Stomach (tissue), 9 donors: ENCODE measurements around the gene DYRK2. TPM values are rescaled to one million over a fixed set of nuclear protein-coding genes. Genes with fewer than 3 reads are reported as not detected.

Source experiments
- DNase-seq, 2 donors: peaks; one replicate each; pipeline versions ENCODE4 v3.0.0 to v3.0.0-alpha.2; 2013 to 2019
- H3K27ac ChIP-seq, 5 donors: fragments of 200-600 bp in 4 of 5; sonication (generic) in 4 of 5; one replicate each; pipeline ENCODE4 v1.5.1; 2013 to 2019; ENCODE audit warnings: mild to moderate bottlenecking in 1 of 5, moderate library complexity in 1 of 5
- H3K27me3 ChIP-seq, 3 donors: fragments of 200-600 bp; sonication (generic); one replicate each; pipeline ENCODE4 v1.5.1; 2017 to 2019; ENCODE audit warnings: mixed run types in 1 of 3
- H3K36me3 ChIP-seq, 4 donors: fragments of 200-600 bp; sonication (generic); 1 replicate in 3 of 4; 2 replicates in 1 of 4; pipeline ENCODE4 v1.5.1; 2016 to 2019
- H3K4me1 ChIP-seq, 4 donors: fragments of 200-600 bp; sonication (generic); one replicate each; pipeline ENCODE4 v1.5.1; 2016 to 2019
- H3K4me3 ChIP-seq, 4 donors: fragments of 200-600 bp; sonication (generic) in 3 of 4; one replicate each; pipeline ENCODE4 v1.5.1; 2016 to 2019; ENCODE audit warnings: mild to moderate bottlenecking in 1 of 4
- H3K9me3 ChIP-seq, 4 donors: fragments of 200-600 bp; sonication (generic); one replicate each; pipeline ENCODE4 v1.5.1; 2016 to 2019
- EP300 ChIP-seq: sonication (generic); formaldehyde crosslinking; IDR thresholded peaks from one replicate; pipeline ENCODE4 v1.6.1; 2017; ENCODE audit warnings: antibody characterized with exemption
- POLR2A ChIP-seq, 4 donors: fragments of 450-650 bp; IDR thresholded peaks; one replicate each; pipeline ENCODE4 v1.6.1; 2016; ENCODE audit warnings: antibody characterized with exemption in 4 of 4, control low read depth in 2 of 4, mild to moderate bottlenecking in 1 of 4, moderate library complexity in 1 of 4
- POLR2AphosphoS5 ChIP-seq, 3 donors: sonication (generic); formaldehyde crosslinking; IDR thresholded peaks; one replicate each; pipeline ENCODE4 v1.6.1; 2016; ENCODE audit warnings: antibody characterized with exemption in 3 of 3
- WGBS, 5 donors: extraction: QIAGEN DNeasy Blood & Tissue Kit in 3 of 5; methylation state at CpG; one replicate each; pipeline versions ENCODE4 v1.1.5 to v1.1.7; 2013 to 2018; 5-methylcytosine and 5-hydroxymethylcytosine counted together
- intact Hi-C: fragments of 100-400 bp; cut with DNase I; formaldehyde crosslinking; loops from one replicate; pipeline ENCODE4 v1.15.1; 2023; ENCODE audit warnings: low total_unique reads
- polyA plus RNA-seq, 3 donors: library from polyadenylated mRNA; stranded (reverse); fragments of 200-250 nt; gene quantifications; one replicate each; pipeline ENCODE4 v1.2.3, GENCODE V29; 2013
- total RNA-seq, 5 donors: library from RNA; depleted of rRNA; stranded (reverse); fragments of >200 nt; gene quantifications; one replicate each; pipeline versions ENCODE4 v1.1.0 to v1.2.3, GENCODE V29; 2014 to 2016
- TF ChIP-seq, protein P1 (sequence below), 7 experiments: fragments of 450-650 bp in 4 of 7; fragments of 200-600 bp in 3 of 7; sonication (generic) in 3 of 7; IDR thresholded peaks; one replicate each; pipeline ENCODE4 v1.5.1; 2016 to 2019; ENCODE audit warnings: antibody characterized with exemption in 7 of 7, control low read depth in 2 of 7, mild to moderate bottlenecking in 1 of 7
- donor health status: healthy with polysubstance abuse.
- donor health status: Bipolar disorder and iron deficiency.
- donor health status: healthy.

Gene DYRK2
- total and polyA plus RNA-seq, 8 donors: 3.3 to 43.9 (median 18.1) TPM

DNA sequence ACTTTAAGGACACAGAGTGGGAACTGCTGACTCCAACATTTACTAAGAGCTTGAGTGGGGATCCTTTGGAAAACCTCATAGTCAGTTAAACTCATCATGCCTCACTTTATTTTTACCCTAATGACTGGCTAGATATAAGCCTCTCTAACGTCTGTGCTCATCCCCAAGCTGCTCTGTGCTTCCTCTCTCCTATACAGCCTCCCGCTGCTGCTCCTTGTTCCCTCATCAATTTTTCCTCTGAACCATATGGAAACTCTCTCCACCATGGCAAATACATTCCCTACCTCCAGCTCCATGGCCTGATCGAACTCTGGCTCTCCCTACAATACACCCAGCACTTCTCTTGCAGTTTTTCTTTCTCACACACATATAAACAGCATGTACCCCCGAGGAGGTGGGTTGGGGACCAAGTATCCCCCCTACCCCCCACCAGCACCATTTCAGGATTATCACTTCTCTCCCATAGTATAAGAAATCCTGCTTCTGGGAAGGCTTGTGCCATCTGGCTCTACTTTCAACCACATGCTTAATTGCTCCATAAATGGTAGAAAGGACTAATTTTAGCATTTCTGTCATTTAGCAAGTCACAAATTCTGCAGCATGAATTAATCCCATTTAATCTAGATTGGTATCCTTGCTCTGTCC, 39.2 kb upstream of the DYRK2 start:
- Histone ChIP-seq H3K4me1 (peaks cover 0 to 4% (median 0%) of the 10 kb centered on the region in 4 donors), H3K27me3 (no peaks in the 10 kb centered on the region), H3K4me3 (no peak overlapping the region), H3K9me3 (no peaks in the 10 kb centered on the region), H3K36me3 (no peaks in the 10 kb centered on the region), H3K27ac (no peak overlapping the region)
- intact Hi-C loops: no loop called here
- TF ChIP-seq POLR2AphosphoS5 (IDR thresholded peaks at IDR 0.05): no peak
- no peak for TF ChIP-seq EP300
- TF ChIP-seq, protein P1, sequence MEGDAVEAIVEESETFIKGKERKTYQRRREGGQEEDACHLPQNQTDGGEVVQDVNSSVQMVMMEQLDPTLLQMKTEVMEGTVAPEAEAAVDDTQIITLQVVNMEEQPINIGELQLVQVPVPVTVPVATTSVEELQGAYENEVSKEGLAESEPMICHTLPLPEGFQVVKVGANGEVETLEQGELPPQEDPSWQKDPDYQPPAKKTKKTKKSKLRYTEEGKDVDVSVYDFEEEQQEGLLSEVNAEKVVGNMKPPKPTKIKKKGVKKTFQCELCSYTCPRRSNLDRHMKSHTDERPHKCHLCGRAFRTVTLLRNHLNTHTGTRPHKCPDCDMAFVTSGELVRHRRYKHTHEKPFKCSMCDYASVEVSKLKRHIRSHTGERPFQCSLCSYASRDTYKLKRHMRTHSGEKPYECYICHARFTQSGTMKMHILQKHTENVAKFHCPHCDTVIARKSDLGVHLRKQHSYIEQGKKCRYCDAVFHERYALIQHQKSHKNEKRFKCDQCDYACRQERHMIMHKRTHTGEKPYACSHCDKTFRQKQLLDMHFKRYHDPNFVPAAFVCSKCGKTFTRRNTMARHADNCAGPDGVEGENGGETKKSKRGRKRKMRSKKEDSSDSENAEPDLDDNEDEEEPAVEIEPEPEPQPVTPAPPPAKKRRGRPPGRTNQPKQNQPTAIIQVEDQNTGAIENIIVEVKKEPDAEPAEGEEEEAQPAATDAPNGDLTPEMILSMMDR (IDR thresholded peaks at IDR 0.05): no peak
- no peak for TF ChIP-seq POLR2A (IDR thresholded peaks at IDR 0.05)
- no peak for DNase-seq
- 86 to 94% (median 89%) methylated on average over 4 of the region's 4 CpGs for WGBS, 5 donors

DNA sequence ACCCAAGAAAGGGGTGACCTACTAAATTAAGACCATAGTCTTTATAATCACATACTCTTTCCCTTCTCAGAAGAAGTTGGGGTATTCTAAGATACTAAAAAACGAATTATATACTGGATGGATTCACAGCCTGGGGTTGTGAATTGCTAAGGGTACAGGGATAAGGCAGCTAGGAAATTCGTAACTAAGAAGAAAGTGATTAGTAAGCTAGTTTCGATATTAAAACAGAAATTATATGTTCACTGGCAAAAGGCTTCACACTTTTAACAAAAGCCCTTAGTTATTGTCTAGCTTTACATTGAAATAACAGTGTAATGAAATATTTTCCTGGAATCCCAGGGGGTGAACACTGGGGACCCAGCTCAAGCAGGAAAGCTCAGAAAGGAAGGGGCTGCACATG, 35.5 kb upstream of the DYRK2 start:
- no peak overlapping the region for H3K27ac ChIP-seq
- TF ChIP-seq, protein P1 (IDR thresholded peaks at IDR 0.05): no peak
- no peak for TF ChIP-seq POLR2AphosphoS5 (IDR thresholded peaks at IDR 0.05)
- no peak for TF ChIP-seq POLR2A (IDR thresholded peaks at IDR 0.05)
- no peak for TF ChIP-seq EP300
- WGBS, 5 donors: 58 to 63% (median 61%) methylated on average over 3 of the region's 3 CpGs
- H3K27me3 ChIP-seq: no peaks in the 10 kb centered on the region
- DNase-seq: no peak
- H3K9me3 ChIP-seq: no peaks in the 10 kb centered on the region
- no peaks in the 10 kb centered on the region for H3K36me3 ChIP-seq
- intact Hi-C loops: no loop called here
- no peaks in the 10 kb centered on the region for H3K4me1 ChIP-seq
- H3K4me3 ChIP-seq: no peak overlapping the region

GRCh38 chr12:67617629-67618028, 30.9 kb upstream of the DYRK2 start:
- H3K36me3 ChIP-seq: no peaks in the 10 kb centered on the region
- H3K4me3 ChIP-seq: no peak overlapping the region
- intact Hi-C loops: no loop called here
- H3K27ac ChIP-seq: no peak overlapping the region
- H3K27me3 ChIP-seq: no peaks in the 10 kb centered on the region
- H3K4me1 ChIP-seq: no peaks in the 10 kb centered on the region
- DNase-seq: no peak
- H3K9me3 ChIP-seq: no peaks in the 10 kb centered on the region
- 86 to 92% (median 90%) methylated on average over 3 of the region's 3 CpGs for WGBS, 5 donors
- TF ChIP-seq, protein P1 (IDR thresholded peaks at IDR 0.05): no peak
- TF ChIP-seq POLR2A (IDR thresholded peaks at IDR 0.05): no peak
- TF ChIP-seq POLR2AphosphoS5 (IDR thresholded peaks at IDR 0.05): no peak
- no peak for TF ChIP-seq EP300

DNA sequence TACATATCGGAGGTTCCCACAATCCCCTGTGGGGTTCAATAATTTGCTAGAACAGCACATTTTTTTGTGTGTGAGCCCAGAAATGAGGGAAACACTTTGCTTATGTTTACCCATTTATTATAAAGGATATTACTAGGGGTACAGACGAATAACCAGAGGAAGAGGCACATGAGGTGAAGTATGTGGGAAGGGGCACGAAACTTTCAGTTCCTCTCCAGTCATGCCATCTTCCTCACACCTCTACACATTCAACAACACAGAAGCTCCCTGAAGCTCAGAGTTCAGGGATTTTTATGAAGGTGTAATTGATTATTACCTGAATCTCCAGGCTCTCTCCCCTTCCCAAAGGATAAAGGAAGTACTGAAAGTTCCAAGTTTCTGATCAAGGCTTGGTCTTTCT, 30.2 kb upstream of the DYRK2 start:
- no peak overlapping the region for H3K4me3 ChIP-seq
- H3K36me3 ChIP-seq: no peaks in the 10 kb centered on the region
- TF ChIP-seq, protein P1 (IDR thresholded peaks at IDR 0.05): no peak
- TF ChIP-seq POLR2AphosphoS5 (IDR thresholded peaks at IDR 0.05) (no peak), EP300 (no peak), POLR2A (IDR thresholded peaks at IDR 0.05) (no peak)
- intact Hi-C loops: no loop called here
- no peak for DNase-seq
- no peaks in the 10 kb centered on the region for H3K4me1 ChIP-seq
- 90 to 98% (median 93%) methylated on average over 3 of the region's 3 CpGs for WGBS, 5 donors
- H3K27me3 ChIP-seq: no peaks in the 10 kb centered on the region
- no peaks in the 10 kb centered on the region for H3K9me3 ChIP-seq
- no peak overlapping the region for H3K27ac ChIP-seq
